GM12872 (cell line): Measurements from ENCODE around the gene TTC23L.

Experiments
- CTCF ChIP-seq: IDR thresholded peaks from 3 replicates; pipeline ENCODE4 v1.5.1; 2011; ENCODE audit warnings: low read depth, mild to moderate bottlenecking, low read length, moderate library complexity; ENCODE audit not compliant: insufficient read depth

Gene TTC23L

GRCh38 chr5:34804913-34805312, 34.1 kb upstream of the TTC23L start:
- TF ChIP-seq CTCF, result no peak

GRCh38 chr5:34806532-34806931, 32.4 kb upstream of the TTC23L start:
- TF ChIP-seq CTCF, result no peak

- no peak for TF ChIP-seq CTCF
Observed at GRCh38 chr5:34811706-34812105, 27.3 kb upstream of the TTC23L start.

GRCh38 chr5:34813509-34813908, 25.5 kb upstream of the TTC23L start:
- no peak for TF ChIP-seq CTCF

- no peak for TF ChIP-seq CTCF
Observed at GRCh38 chr5:34817558-34818351, 21.2 kb upstream of the TTC23L start.

- no peak for TF ChIP-seq CTCF
Observed at GRCh38 chr5:34818717-34819116, 20.2 kb upstream of the TTC23L start.

GRCh38 chr5:34820593-34820992, 18.4 kb upstream of the TTC23L start:
- TF ChIP-seq CTCF, result no peak
